K562 (cell line): ENCODE results near the gene RIMS3. TPM values are rescaled to one million over a fixed set of nuclear protein-coding genes. Genes with fewer than 3 reads are reported as not detected.

ENCODE experiments used
- ARID4B ChIP-seq: sonication (generic); formaldehyde crosslinking; IDR thresholded peaks from 2 replicates; pipeline ENCODE4 v1.8.0; 2022; ENCODE audit warnings: mild to moderate bottlenecking, missing genetic modification reagents
- CHD4 ChIP-seq: fragments of 200-600 bp; sonication (generic); IDR thresholded peaks from 3 replicates; pipeline ENCODE4 v1.6.1; 2012; ENCODE audit warnings: low read depth, mild to moderate bottlenecking, mixed read lengths, low read length, inconsistent platforms; ENCODE audit not compliant: insufficient read depth, insufficient replicate concordance, poor library complexity, severe bottlenecking
- DDX20 ChIP-seq: fragments of 450-650 bp; IDR thresholded peaks from 2 replicates; pipeline ENCODE4 v1.6.1; 2016; ENCODE audit warnings: missing genetic modification characterization, low read depth, mild to moderate bottlenecking, missing compliant biosample characterization, moderate library complexity
- FOS ChIP-seq: IDR thresholded peaks from 3 replicates; pipeline ENCODE4 v1.6.1; 2011; ENCODE audit not compliant: insufficient read length; ENCODE audit errors: extremely low read depth
- FOSL1 ChIP-seq: fragments of 200-800 bp; sonication (Bioruptor generic); conservative IDR thresholded peaks from 2 replicates; pipeline ENCODE4 v1.6.1; 2016; ENCODE audit warnings: missing genetic modification characterization, missing compliant biosample characterization
- FOXJ2 ChIP-seq: fragments of 200-800 bp; sonication (Bioruptor generic); IDR thresholded peaks from 2 replicates; pipeline ENCODE4 v1.6.1; 2016; ENCODE audit warnings: missing genetic modification characterization, missing compliant biosample characterization
- KAT8 ChIP-seq: fragments of 450-650 bp; IDR thresholded peaks from 2 replicates; pipeline ENCODE4 v1.6.1; 2016; ENCODE audit warnings: low read depth, mild to moderate bottlenecking
- MEIS2 ChIP-seq: fragments of 450-650 bp; IDR thresholded peaks from 2 replicates; pipeline ENCODE4 v1.6.1; 2014; ENCODE audit warnings: mild to moderate bottlenecking; ENCODE audit not compliant: partially characterized antibody
- MTF1 ChIP-seq: fragments of 250-450 bp; sonication (Bioruptor Pico); IDR thresholded peaks from 2 replicates; pipeline ENCODE4 v1.9.0; 2021; ENCODE audit warnings: moderate library complexity, mild to moderate bottlenecking, inconsistent platforms, borderline replicate concordance
- NELFE ChIP-seq: IDR thresholded peaks from 2 replicates; pipeline ENCODE4 v1.6.1; 2011; ENCODE audit warnings: mild to moderate bottlenecking; ENCODE audit not compliant: insufficient read depth, insufficient read length
- OTX1 ChIP-seq: fragments of 450-650 bp; formaldehyde crosslinking; IDR thresholded peaks from 2 replicates; pipeline ENCODE4 v1.4.0; 2022; ENCODE audit warnings: mild to moderate bottlenecking
- RB1 ChIP-seq: fragments of 450-650 bp; IDR thresholded peaks from 2 replicates; pipeline ENCODE4 v1.6.1; 2017; ENCODE audit warnings: low read depth, mild to moderate bottlenecking
- RBFOX2 ChIP-seq: fragments of 200-400 bp; formaldehyde crosslinking; IDR thresholded peaks from 2 replicates; pipeline ENCODE4 v1.6.1; 2017; ENCODE audit warnings: low read depth, mild to moderate bottlenecking, low read length, moderate library complexity
- VEZF1 ChIP-seq: fragments of 200-800 bp; sonication (Bioruptor generic); IDR thresholded peaks from 2 replicates; pipeline ENCODE4 v1.6.1; 2017; ENCODE audit warnings: missing genetic modification characterization, missing compliant biosample characterization
- ZBTB7A ChIP-seq: IDR thresholded peaks from 2 replicates; pipeline ENCODE4 v1.6.1; 2011; ENCODE audit warnings: low read depth, mild to moderate bottlenecking, low read length, moderate library complexity, borderline replicate concordance; ENCODE audit not compliant: control insufficient read depth
- ZNF165 ChIP-seq: fragments of 250-450 bp; sonication (Bioruptor Pico); IDR thresholded peaks from 2 replicates; pipeline ENCODE4 v1.4.0; 2020; ENCODE audit warnings: borderline replicate concordance
- ZNF384 ChIP-seq: IDR thresholded peaks from 2 replicates; pipeline ENCODE4 v1.6.1; 2012; ENCODE audit warnings: low read depth, low read length, improper control_type of control experiment
- polyA plus RNA-seq, 8 experiments: library from polyadenylated mRNA; depleted of rRNA in 4 of 8; stranded (reverse) in 5 of 8; unstranded in 3 of 8; fragments of >200 nt; fragmentation: Nextera tagmentation in 2 of 8; fragmentation: Illumina TruSeq in 1 of 8; extraction: Ambion mirVana in 2 of 8; extraction: Trizol in 1 of 8; gene quantifications; 2 replicates each; pipeline versions ENCODE4 v1.2.1 to v1.2.3, GENCODE V29; 2011 to 2014; ENCODE audit warnings: inconsistent platforms in 1 of 8, missing spikeins in 1 of 8
- total RNA-seq, 7 experiments: library from RNA; depleted of rRNA in 6 of 7; stranded (reverse); fragments of >200 nt in 6 of 7; fragmentation: Illumina TruSeq in 2 of 7; extraction: Trizol in 2 of 7; gene quantifications; 2 replicates each; pipeline versions ENCODE4 v1.2.1 to v1.2.3, GENCODE V29; 2011 to 2021; ENCODE audit warnings: low replicate concordance in 1 of 7
- TF ChIP-seq, protein P1 (sequence below): fragments of 450-650 bp; formaldehyde crosslinking; IDR thresholded peaks from 2 replicates; pipeline ENCODE4 v1.4.0; 2020; ENCODE audit warnings: mild to moderate bottlenecking
- TF ChIP-seq, protein P2 (sequence below): fragments of 450-650 bp; formaldehyde crosslinking; IDR thresholded peaks from 2 replicates; pipeline ENCODE4 v1.4.0; 2022; ENCODE audit warnings: missing genetic modification characterization

RIMS3 gene
- total and polyA plus RNA-seq, 9 of the 15 experiments (the other 6 are each of a cell fraction or from before 2014, with no cell fraction given) = 0.06 to 1.2 (median 0.59) TPM

- TF ChIP-seq, protein P1, sequence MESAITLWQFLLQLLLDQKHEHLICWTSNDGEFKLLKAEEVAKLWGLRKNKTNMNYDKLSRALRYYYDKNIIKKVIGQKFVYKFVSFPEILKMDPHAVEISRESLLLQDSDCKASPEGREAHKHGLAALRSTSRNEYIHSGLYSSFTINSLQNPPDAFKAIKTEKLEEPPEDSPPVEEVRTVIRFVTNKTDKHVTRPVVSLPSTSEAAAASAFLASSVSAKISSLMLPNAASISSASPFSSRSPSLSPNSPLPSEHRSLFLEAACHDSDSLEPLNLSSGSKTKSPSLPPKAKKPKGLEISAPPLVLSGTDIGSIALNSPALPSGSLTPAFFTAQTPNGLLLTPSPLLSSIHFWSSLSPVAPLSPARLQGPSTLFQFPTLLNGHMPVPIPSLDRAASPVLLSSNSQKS (CRISPR knock-in tag) = 0 out of 2 replicates have a peak, but pooled peaks have one; percentile 50
- TF ChIP-seq ZNF165 (CRISPR knock-in tag) (no peak), MTF1 (CRISPR knock-in tag) (0 out of 2 replicates have a peak, but pooled peaks have one; percentile 34), ZNF384 (no peak), DDX20 (tag) (no peak), ZBTB7A (0 out of 2 replicates have a peak, but pooled peaks have one; percentile 14), CHD4 (no peak), FOSL1 (tag) (no peak), KAT8 (no peak), OTX1 (CRISPR knock-in tag) (peak; percentile 70; the same call in 1 of the 2 replicates), RBFOX2 (no peak), RB1 (no peak), ARID4B (CRISPR knock-in tag) (no peak), FOXJ2 (tag) (0 out of 2 replicates have a peak, but pooled peaks have one; percentile 10), MEIS2 (no peak), FOS (no peak), NELFE (no peak), VEZF1 (no peak)
- TF ChIP-seq, protein P2, sequence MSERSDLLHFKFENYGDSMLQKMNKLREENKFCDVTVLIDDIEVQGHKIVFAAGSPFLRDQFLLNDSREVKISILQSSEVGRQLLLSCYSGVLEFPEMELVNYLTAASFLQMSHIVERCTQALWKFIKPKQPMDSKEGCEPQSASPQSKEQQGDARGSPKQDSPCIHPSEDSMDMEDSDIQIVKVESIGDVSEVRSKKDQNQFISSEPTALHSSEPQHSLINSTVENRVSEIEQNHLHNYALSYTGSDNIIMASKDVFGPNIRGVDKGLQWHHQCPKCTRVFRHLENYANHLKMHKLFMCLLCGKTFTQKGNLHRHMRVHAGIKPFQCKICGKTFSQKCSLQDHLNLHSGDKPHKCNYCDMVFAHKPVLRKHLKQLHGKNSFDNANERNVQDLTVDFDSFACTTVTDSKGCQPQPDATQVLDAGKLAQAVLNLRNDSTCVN (CRISPR knock-in tag) = peak; percentile 92; the same call in 1 of the 2 replicates
Observed at GRCh38 chr1:40690771-40691537, 25.5 kb upstream of the RIMS3 start (continued).
